Measurements from ENCODE around the gene KRTAP5-9.

GRCh38 chr11:71582309-71582895, 34.2 kb downstream of the KRTAP5-9 start, which contains the start of gene KRTAP5-11:
- TF ChIP-seq, protein P1, sequence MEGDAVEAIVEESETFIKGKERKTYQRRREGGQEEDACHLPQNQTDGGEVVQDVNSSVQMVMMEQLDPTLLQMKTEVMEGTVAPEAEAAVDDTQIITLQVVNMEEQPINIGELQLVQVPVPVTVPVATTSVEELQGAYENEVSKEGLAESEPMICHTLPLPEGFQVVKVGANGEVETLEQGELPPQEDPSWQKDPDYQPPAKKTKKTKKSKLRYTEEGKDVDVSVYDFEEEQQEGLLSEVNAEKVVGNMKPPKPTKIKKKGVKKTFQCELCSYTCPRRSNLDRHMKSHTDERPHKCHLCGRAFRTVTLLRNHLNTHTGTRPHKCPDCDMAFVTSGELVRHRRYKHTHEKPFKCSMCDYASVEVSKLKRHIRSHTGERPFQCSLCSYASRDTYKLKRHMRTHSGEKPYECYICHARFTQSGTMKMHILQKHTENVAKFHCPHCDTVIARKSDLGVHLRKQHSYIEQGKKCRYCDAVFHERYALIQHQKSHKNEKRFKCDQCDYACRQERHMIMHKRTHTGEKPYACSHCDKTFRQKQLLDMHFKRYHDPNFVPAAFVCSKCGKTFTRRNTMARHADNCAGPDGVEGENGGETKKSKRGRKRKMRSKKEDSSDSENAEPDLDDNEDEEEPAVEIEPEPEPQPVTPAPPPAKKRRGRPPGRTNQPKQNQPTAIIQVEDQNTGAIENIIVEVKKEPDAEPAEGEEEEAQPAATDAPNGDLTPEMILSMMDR (IDR thresholded peaks at IDR 0.05) = no peak
- no peak for TF ChIP-seq ZFX (IDR thresholded peaks at IDR 0.05; ENCODE audit: borderline replicate concordance)

Data from 22Rv1 (cell line).